Measurements from ENCODE around the gene CIAO3.

DNA sequence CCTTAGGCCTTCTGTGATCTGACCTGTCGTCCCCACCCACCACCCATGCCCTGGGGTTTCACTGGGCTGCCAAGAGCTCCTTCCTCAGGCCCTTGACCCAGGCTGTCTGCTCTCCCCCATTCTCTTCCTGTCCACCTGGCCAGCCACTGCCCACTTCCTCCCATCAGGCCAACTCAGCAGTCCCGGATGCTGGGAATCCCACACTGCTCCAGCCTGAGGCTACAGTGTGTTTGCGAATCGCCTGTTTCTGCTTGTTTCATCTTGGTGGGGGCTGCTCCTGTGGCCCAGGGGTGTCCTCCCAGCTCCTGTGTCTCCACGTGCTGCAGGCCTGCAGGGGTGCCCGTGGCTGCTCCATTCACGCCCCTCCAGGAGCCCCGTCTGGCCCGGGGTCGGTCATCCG is 26.7 kb downstream of the CIAO3 start:
- TF ChIP-seq, protein P1, sequence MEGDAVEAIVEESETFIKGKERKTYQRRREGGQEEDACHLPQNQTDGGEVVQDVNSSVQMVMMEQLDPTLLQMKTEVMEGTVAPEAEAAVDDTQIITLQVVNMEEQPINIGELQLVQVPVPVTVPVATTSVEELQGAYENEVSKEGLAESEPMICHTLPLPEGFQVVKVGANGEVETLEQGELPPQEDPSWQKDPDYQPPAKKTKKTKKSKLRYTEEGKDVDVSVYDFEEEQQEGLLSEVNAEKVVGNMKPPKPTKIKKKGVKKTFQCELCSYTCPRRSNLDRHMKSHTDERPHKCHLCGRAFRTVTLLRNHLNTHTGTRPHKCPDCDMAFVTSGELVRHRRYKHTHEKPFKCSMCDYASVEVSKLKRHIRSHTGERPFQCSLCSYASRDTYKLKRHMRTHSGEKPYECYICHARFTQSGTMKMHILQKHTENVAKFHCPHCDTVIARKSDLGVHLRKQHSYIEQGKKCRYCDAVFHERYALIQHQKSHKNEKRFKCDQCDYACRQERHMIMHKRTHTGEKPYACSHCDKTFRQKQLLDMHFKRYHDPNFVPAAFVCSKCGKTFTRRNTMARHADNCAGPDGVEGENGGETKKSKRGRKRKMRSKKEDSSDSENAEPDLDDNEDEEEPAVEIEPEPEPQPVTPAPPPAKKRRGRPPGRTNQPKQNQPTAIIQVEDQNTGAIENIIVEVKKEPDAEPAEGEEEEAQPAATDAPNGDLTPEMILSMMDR (IDR thresholded peaks at IDR 0.05), result no peak
- TF ChIP-seq POLR2A (IDR thresholded peaks at IDR 0.05), result no peak
- TF ChIP-seq EP300 (IDR thresholded peaks at IDR 0.05), result no peak
- no peak for TF ChIP-seq POLR2AphosphoS5 (IDR thresholded peaks at IDR 0.05)

Data from upper lobe of left lung (tissue), 4 donors.